Suprapubic skin (tissue), 4 donors: ENCODE data around the gene AOC3.

ENCODE experiments used
- EP300 ChIP-seq: sonication (generic); formaldehyde crosslinking; IDR thresholded peaks from one replicate; pipeline ENCODE4 v1.6.1; 2017; ENCODE audit warnings: antibody characterized with exemption
- POLR2A ChIP-seq, 2 donors: fragments of 450-650 bp; IDR thresholded peaks; one replicate each; pipeline ENCODE4 v1.6.1; 2017; ENCODE audit warnings: antibody characterized with exemption in 2 of 2, mild to moderate bottlenecking in 2 of 2, moderate library complexity in 2 of 2
- POLR2AphosphoS5 ChIP-seq, 3 donors: sonication (generic); formaldehyde crosslinking; IDR thresholded peaks; one replicate each; pipeline ENCODE4 v1.6.1; 2017; ENCODE audit warnings: antibody characterized with exemption in 3 of 3
- TF ChIP-seq, protein P1 (sequence below), 2 donors: fragments of 200-600 bp in 1 of 2; fragments of 450-650 bp in 1 of 2; sonication (generic) in 1 of 2; IDR thresholded peaks; one replicate each; pipeline ENCODE4 v1.5.1; 2016 to 2019; ENCODE audit warnings: antibody characterized with exemption in 2 of 2, mild to moderate bottlenecking in 1 of 2, moderate library complexity in 1 of 2

DNA sequence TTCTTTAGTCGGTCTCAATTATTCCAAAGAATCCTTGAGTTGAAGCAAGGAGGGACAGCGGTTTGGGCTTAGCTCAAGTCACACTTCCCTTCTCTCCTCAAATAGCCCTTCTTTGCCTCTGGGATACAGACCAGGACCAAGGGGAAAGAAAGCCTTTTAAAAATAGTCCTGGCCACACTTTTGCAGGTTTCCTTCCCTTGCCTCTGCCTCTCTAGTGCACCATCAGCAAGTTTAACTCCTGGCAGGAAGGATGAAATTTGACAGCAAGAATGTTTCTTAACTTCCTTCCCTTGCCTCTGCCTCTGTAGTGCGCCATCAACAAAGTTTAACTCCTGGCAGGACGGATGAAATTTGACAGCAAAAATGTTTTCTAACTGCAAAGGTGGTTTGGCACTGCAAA lies 42.4 kb downstream of the AOC3 start:
- TF ChIP-seq, protein P1, sequence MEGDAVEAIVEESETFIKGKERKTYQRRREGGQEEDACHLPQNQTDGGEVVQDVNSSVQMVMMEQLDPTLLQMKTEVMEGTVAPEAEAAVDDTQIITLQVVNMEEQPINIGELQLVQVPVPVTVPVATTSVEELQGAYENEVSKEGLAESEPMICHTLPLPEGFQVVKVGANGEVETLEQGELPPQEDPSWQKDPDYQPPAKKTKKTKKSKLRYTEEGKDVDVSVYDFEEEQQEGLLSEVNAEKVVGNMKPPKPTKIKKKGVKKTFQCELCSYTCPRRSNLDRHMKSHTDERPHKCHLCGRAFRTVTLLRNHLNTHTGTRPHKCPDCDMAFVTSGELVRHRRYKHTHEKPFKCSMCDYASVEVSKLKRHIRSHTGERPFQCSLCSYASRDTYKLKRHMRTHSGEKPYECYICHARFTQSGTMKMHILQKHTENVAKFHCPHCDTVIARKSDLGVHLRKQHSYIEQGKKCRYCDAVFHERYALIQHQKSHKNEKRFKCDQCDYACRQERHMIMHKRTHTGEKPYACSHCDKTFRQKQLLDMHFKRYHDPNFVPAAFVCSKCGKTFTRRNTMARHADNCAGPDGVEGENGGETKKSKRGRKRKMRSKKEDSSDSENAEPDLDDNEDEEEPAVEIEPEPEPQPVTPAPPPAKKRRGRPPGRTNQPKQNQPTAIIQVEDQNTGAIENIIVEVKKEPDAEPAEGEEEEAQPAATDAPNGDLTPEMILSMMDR (IDR thresholded peaks at IDR 0.05): no peak
- TF ChIP-seq POLR2AphosphoS5 (IDR thresholded peaks at IDR 0.05) (no peak), POLR2A (IDR thresholded peaks at IDR 0.05) (no peak), EP300 (no peak)
